Measurements from ENCODE around the gene FAM200C.
"Not testable (repeated sequence)": the region's sequence is repeated elsewhere in the genome, so short reads cannot be mapped to it uniquely, and the experiment has no call there.

FAM200C gene

GRCh38 chr5:160399402-160400353 lies at the start of gene FAM200C:
Gene FAM200C (minus strand): TSS chr5:160400054. CDS start chr5:160395490, 4,564 bp downstream.
- DNase-seq (ENCODE audit: low read depth in 2 of 2): peak; percentile 48 to 57

GRCh38 chr5:160449458-160449857 lies 49.6 kb upstream of the FAM200C start:
- DNase-seq (ENCODE audit: low read depth in 2 of 2): no peak

- DNase-seq (ENCODE audit: low read depth in 2 of 2): no peak
Observed at GRCh38 chr5:160448886-160449285, 49.0 kb upstream of the FAM200C start.

- no peak for DNase-seq (ENCODE audit: low read depth in 2 of 2)
Observed at GRCh38 chr5:160445751-160446150, 45.9 kb upstream of the FAM200C start.

- DNase-seq (ENCODE audit: low read depth in 2 of 2): no peak
Observed at GRCh38 chr5:160445132-160445531, 45.3 kb upstream of the FAM200C start.

- no peak for DNase-seq (ENCODE audit: low read depth in 2 of 2)
Observed at GRCh38 chr5:160444407-160444806, 44.6 kb upstream of the FAM200C start.

GRCh38 chr5:160442824-160443431 lies 43.1 kb upstream of the FAM200C start:
- no peak for DNase-seq (ENCODE audit: low read depth in 2 of 2)

- DNase-seq (ENCODE audit: low read depth in 2 of 2): no peak
Observed at GRCh38 chr5:160441311-160441781, 41.5 kb upstream of the FAM200C start.

- DNase-seq (ENCODE audit: low read depth in 2 of 2): peak; percentile 74 to 88
Observed at GRCh38 chr5:160439205-160439600, 39.3 kb upstream of the FAM200C start.

- DNase-seq (ENCODE audit: low read depth in 2 of 2): peak in 1 of 2 donors; percentile 45
Observed at GRCh38 chr5:160438316-160439204, 38.7 kb upstream of the FAM200C start.

GRCh38 chr5:160437271-160437670 lies 37.4 kb upstream of the FAM200C start:
- no peak for DNase-seq (ENCODE audit: low read depth in 2 of 2)

- not testable (repeated sequence) for DNase-seq (ENCODE audit: low read depth in 2 of 2)
Observed at GRCh38 chr5:160436661-160437060, 36.8 kb upstream of the FAM200C start.

GRCh38 chr5:160436017-160436416 lies 36.2 kb upstream of the FAM200C start:
- no peak for DNase-seq (ENCODE audit: low read depth in 2 of 2)

GRCh38 chr5:160435532-160435931 lies 35.7 kb upstream of the FAM200C start:
- DNase-seq (ENCODE audit: low read depth in 2 of 2): no peak

- peak in 1 of 2 donors; percentile 19 for DNase-seq (ENCODE audit: low read depth in 2 of 2)
Observed at GRCh38 chr5:160434022-160434531, 34.2 kb upstream of the FAM200C start.

GRCh38 chr5:160432787-160433186 lies 32.9 kb upstream of the FAM200C start:
- DNase-seq (ENCODE audit: low read depth in 2 of 2): no peak

GRCh38 chr5:160432196-160432595 lies 32.3 kb upstream of the FAM200C start:
- DNase-seq (ENCODE audit: low read depth in 2 of 2): no peak

- DNase-seq (ENCODE audit: low read depth in 2 of 2): no peak
Observed at GRCh38 chr5:160427607-160428006, 27.8 kb upstream of the FAM200C start.

GRCh38 chr5:160423099-160423498 lies 23.2 kb upstream of the FAM200C start:
- DNase-seq (ENCODE audit: low read depth in 2 of 2): no peak

- DNase-seq (ENCODE audit: low read depth in 2 of 2): peak; percentile 81 to 91
Observed at GRCh38 chr5:160421625-160422258, 21.9 kb upstream of the FAM200C start, which contains the start of gene PTTG1. Gene PTTG1 (plus strand): TSS chr5:160421855. CDS start chr5:160422313, 458 bp downstream.

- DNase-seq (ENCODE audit: low read depth in 2 of 2): no peak
Observed at GRCh38 chr5:160420331-160420610, 20.4 kb upstream of the FAM200C start.

Data from stimulated activated CD4-positive, alpha-beta T cell treated with anti-CD3 and anti-CD28 coated beads, Interleukin-15, amount 100 ng/mL, for 48 hours (primary cell).